Measurements from ENCODE around the gene ANKFN1. TPM values are rescaled to one million over a fixed set of nuclear protein-coding genes. Genes with fewer than 3 reads are reported as not detected.

ANKFN1 gene
- total RNA-seq, 4 donors from 2014 or later: 0.67 to 0.94 TPM; not detected in 2

DNA sequence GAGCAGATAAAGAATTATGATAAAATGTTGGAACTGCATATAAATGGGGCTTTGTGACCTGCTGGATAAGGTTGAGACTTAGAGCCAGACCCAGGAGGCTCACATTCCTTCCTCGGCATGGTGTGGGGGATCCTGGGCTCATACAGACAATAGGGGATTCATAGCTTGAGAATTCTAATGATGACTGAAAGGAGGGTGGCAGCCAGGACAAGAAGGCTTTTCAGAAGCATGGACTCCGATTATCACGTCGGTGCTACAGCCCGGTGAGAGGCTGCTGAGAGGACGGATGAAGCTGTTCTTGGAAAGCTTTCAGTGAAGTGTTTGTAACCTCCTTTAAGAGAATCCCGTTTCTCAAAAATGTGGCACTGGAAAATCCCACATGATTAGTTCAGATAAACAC, 167.2 kb downstream of the ANKFN1 start:
- no peak for DNase-seq
- H3K9me3 ChIP-seq: no peaks in the 10 kb centered on the region
- no peaks in the 10 kb centered on the region for H3K4me1 ChIP-seq
- intact Hi-C loops (cut with DNase I): no loop called here
- TF ChIP-seq CTCF (IDR thresholded peaks at IDR 0.05): no peak
- no peak for TF ChIP-seq POLR2A (IDR thresholded peaks at IDR 0.05)
- no peak overlapping the region for H3K27ac ChIP-seq
- WGBS, 2 donors: 8 to 23% methylated on average over 7 of the region's 7 CpGs
- H3K4me3 ChIP-seq (replicated peaks in 1 of 3): no peak overlapping the region
- H3K36me3 ChIP-seq: no peaks in the 10 kb centered on the region
- H3K27me3 ChIP-seq: no peaks in the 10 kb centered on the region

DNA sequence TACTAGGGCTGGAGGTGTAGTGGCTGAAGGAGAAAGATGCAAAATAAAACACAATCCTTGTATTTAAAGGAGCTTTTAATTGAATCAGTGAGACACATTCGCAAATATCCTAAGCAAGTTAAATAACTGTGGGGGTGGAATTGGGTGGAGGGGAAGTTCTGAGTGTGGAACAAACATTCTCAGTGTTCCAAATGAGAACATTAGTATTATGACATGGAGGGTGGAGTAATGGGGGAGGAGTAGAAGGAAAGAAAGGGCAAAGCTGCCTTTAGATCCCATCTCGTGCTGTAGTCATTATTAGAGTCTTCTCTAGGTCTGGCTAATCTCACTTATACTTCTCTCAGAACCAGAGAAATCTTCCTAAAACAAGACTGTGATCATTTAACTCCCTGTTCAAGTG, 169.7 kb downstream of the ANKFN1 start:
- H3K9me3 ChIP-seq: no peaks in the 10 kb centered on the region

GRCh38 chr17:56324676-56325075, 171.4 kb downstream of the ANKFN1 start:
- no peak overlapping the region for H3K27ac ChIP-seq
- no peak overlapping the region for H3K4me3 ChIP-seq (replicated peaks in 1 of 3)
- H3K9me3 ChIP-seq: no peaks in the 10 kb centered on the region
- no peaks in the 10 kb centered on the region for H3K4me1 ChIP-seq
- H3K27me3 ChIP-seq: no peaks in the 10 kb centered on the region
- no peak for DNase-seq
- TF ChIP-seq CTCF (IDR thresholded peaks at IDR 0.05) (no peak), POLR2A (IDR thresholded peaks at IDR 0.05) (no peak)
- H3K36me3 ChIP-seq: no peaks in the 10 kb centered on the region
- intact Hi-C loops (cut with DNase I): no loop called here
- 94% methylated on average over 3 of the region's 3 CpGs for WGBS, 2 donors

More for the DNA sequence above, 169.7 kb downstream of the ANKFN1 start:
- no peak for TF ChIP-seq POLR2A (IDR thresholded peaks at IDR 0.05)
- no peak for TF ChIP-seq CTCF (IDR thresholded peaks at IDR 0.05)
- H3K27ac ChIP-seq: no peak overlapping the region
- no peak overlapping the region for H3K4me3 ChIP-seq (replicated peaks in 1 of 3)
- DNase-seq: no peak
- 75 to 78% methylated on average over 2 of the region's 2 CpGs for WGBS, 2 donors
- no peaks in the 10 kb centered on the region for H3K4me1 ChIP-seq
- H3K36me3 ChIP-seq: no peaks in the 10 kb centered on the region
- intact Hi-C loops (cut with DNase I): no loop called here
- no peaks in the 10 kb centered on the region for H3K27me3 ChIP-seq

- Histone ChIP-seq H3K27me3 (no peaks in the 10 kb centered on the region), H3K4me1 (no peaks in the 10 kb centered on the region), H3K4me3 (replicated peaks in 1 of 3) (no peak overlapping the region), H3K36me3 (no peaks in the 10 kb centered on the region), H3K9me3 (no peaks in the 10 kb centered on the region), H3K27ac (no peak overlapping the region)
- DNase-seq: no peak
- 61 to 63% methylated on average over 13 of the region's 13 CpGs for WGBS, 2 donors
- TF ChIP-seq POLR2A (IDR thresholded peaks at IDR 0.05) (no peak), CTCF (IDR thresholded peaks at IDR 0.05) (no peak)
- intact Hi-C loops (cut with DNase I): no loop called here
Observed at GRCh38 chr17:56325313-56326000, 172.2 kb downstream of the ANKFN1 start.

DNA sequence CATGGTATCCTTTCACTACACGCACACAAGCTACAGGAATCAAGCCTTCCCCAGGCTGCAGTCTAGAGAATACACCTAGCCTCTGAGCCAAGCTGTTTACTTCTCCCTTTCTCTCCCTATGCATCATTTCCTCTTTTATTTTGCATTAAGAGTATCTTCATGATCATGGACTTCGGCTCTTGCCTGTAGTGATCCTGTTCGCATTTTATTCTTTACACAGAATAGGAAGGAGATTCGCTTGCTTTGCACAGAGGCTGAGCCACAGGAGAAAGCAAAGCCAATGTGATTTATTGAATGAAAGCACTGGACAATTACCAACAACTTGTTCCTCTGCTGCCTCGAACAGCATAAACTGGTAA, 172.7 kb downstream of the ANKFN1 start:
- intact Hi-C loops (cut with DNase I): no loop called here
- Histone ChIP-seq H3K36me3 (no peaks in the 10 kb centered on the region), H3K27me3 (no peaks in the 10 kb centered on the region), H3K4me3 (replicated peaks in 1 of 3) (no peak overlapping the region), H3K27ac (no peak overlapping the region), H3K9me3 (no peaks in the 10 kb centered on the region), H3K4me1 (no peaks in the 10 kb centered on the region)
- WGBS, 2 donors: 75 to 80% methylated on average over 5 of the region's 5 CpGs
- DNase-seq: no peak
- TF ChIP-seq CTCF (IDR thresholded peaks at IDR 0.05) (no peak), POLR2A (IDR thresholded peaks at IDR 0.05) (no peak)
